GM21786 (cell line): Measurements from ENCODE around the gene SFMBT2.

Experiments
- ATAC-seq: cut with Tn5 transposase; IDR thresholded peaks from one replicate; pipeline ENCODE4 v1.9.1; 2021; ENCODE audit not compliant: unreplicated experiment

Gene SFMBT2

GRCh38 chr10:7275761-7276440 lies 134.9 kb downstream of the SFMBT2 start:
- no peak for ATAC-seq

- ATAC-seq: no peak
Observed at GRCh38 chr10:7274293-7274692, 136.5 kb downstream of the SFMBT2 start.

GRCh38 chr10:7272008-7272407 lies 138.8 kb downstream of the SFMBT2 start:
- ATAC-seq: no peak

GRCh38 chr10:7269988-7270387 lies 140.8 kb downstream of the SFMBT2 start:
- ATAC-seq: no peak

GRCh38 chr10:7267142-7267541 lies 143.7 kb downstream of the SFMBT2 start:
- no peak for ATAC-seq

- no peak for ATAC-seq
Observed at GRCh38 chr10:7265396-7266123, 145.3 kb downstream of the SFMBT2 start.

GRCh38 chr10:7264313-7264756 lies 146.5 kb downstream of the SFMBT2 start:
- no peak for ATAC-seq

GRCh38 chr10:7263616-7264015 lies 147.2 kb downstream of the SFMBT2 start:
- no peak for ATAC-seq

GRCh38 chr10:7261351-7261750 lies 149.5 kb downstream of the SFMBT2 start:
- ATAC-seq: no peak

- no peak for ATAC-seq
Observed at GRCh38 chr10:7260912-7261311, 149.9 kb downstream of the SFMBT2 start.

GRCh38 chr10:7260412-7260900 lies 150.4 kb downstream of the SFMBT2 start:
- ATAC-seq: peak; percentile 31

GRCh38 chr10:7258948-7259523 lies 151.8 kb downstream of the SFMBT2 start:
- ATAC-seq: peak; percentile 63

- no peak for ATAC-seq
Observed at GRCh38 chr10:7255517-7255916, 155.3 kb downstream of the SFMBT2 start.

GRCh38 chr10:7251696-7252465 lies 159.0 kb downstream of the SFMBT2 start:
- no peak for ATAC-seq

- ATAC-seq: no peak
Observed at GRCh38 chr10:7250236-7250635, 160.6 kb downstream of the SFMBT2 start.

- ATAC-seq: no peak
Observed at GRCh38 chr10:7248585-7249164, 162.2 kb downstream of the SFMBT2 start.

- ATAC-seq: no peak
Observed at GRCh38 chr10:7248148-7248547, 162.7 kb downstream of the SFMBT2 start.

- ATAC-seq: no peak
Observed at GRCh38 chr10:7245505-7245904, 165.3 kb downstream of the SFMBT2 start.

GRCh38 chr10:7243873-7244272 lies 167.0 kb downstream of the SFMBT2 start:
- peak; percentile 75 for ATAC-seq

- no peak for ATAC-seq
Observed at GRCh38 chr10:7243139-7243538, 167.7 kb downstream of the SFMBT2 start.
